ENCODE measurements around the gene LPCAT3. TPM values are rescaled to one million over a fixed set of nuclear protein-coding genes. Genes with fewer than 3 reads are reported as not detected.
A peak's percentile ranks its signal among the peaks of the same experiment; 100 is the strongest.

LPCAT3 gene
- total RNA-seq, 8 experiments from 2014 or later: 7.8 to 168 (median 19.7) TPM

- peaks cover 16 to 17% of the 10 kb centered on the region in 2 donors for H3K4me1 ChIP-seq (replicated peaks in 1 of 2)
- peak overlapping the region; percentile 43 to 59 (median 54) for H3K4me3 ChIP-seq
- ATAC-seq (replicated peaks in 6 of 8): peak; percentile 45 to 60 (median 52)
- in situ Hi-C loops (cut with MboI; ENCODE audit: low pct_unique_long_range_greater_than_20kb in 2 of 9, low sequenced_read_pairs in 9 of 9, unreplicated experiment in 9 of 9): loop anchor here in 2 of 9 experiments (25.0 kb wide), 1 partner anchor 169 kb away; the partner anchor contains the start of gene C1RL (in 2 of the 2)
- 0 to 4% (median 0%) methylated on average over 2 to 10 of the region's 13 CpGs for WGBS, 10 experiments
- H3K27ac ChIP-seq: peak overlapping the region; percentile 96 to 97
Measured at GRCh38 chr12:6943389-6943721, 74.9 kb downstream of the LPCAT3 start.

GRCh38 chr12:6942331-6942665 is 76.0 kb downstream of the LPCAT3 start:
- in situ Hi-C loops (cut with MboI; ENCODE audit: low pct_unique_long_range_greater_than_20kb in 2 of 9, low sequenced_read_pairs in 9 of 9, unreplicated experiment in 9 of 9): loop anchor here in 2 of 9 experiments (25.0 kb wide), 1 partner anchor 170 kb away; the partner anchor contains the start of gene C1RL (in 2 of the 2)
- H3K4me3 ChIP-seq: no peak overlapping the region
- H3K4me1 ChIP-seq (replicated peaks in 1 of 2): peaks cover 20 to 21% of the 10 kb centered on the region in 2 donors
- no peak overlapping the region for H3K27ac ChIP-seq
- no peak for ATAC-seq (replicated peaks in 6 of 8)
- WGBS, 10 experiments: 85 to 100% (median 98%) methylated on average over 1 to 5 of the region's 11 CpGs; no CpG with 5 or more reads in 4 of the 10 experiments

GRCh38 chr12:6941782-6942181 is 76.5 kb downstream of the LPCAT3 start:
- no peak overlapping the region for H3K4me3 ChIP-seq
- in situ Hi-C loops (cut with MboI; ENCODE audit: low pct_unique_long_range_greater_than_20kb in 2 of 9, low sequenced_read_pairs in 9 of 9, unreplicated experiment in 9 of 9): loop anchor here in 2 of 9 experiments (25.0 kb wide), 1 partner anchor 171 kb away; the partner anchor contains the start of gene C1RL (in 2 of the 2)
- H3K27ac ChIP-seq: no peak overlapping the region
- no CpG with 5 or more reads among the region's 12 CpGs for WGBS, 10 experiments
- ATAC-seq (replicated peaks in 6 of 8): no peak
- H3K4me1 ChIP-seq (replicated peaks in 1 of 2): peaks cover 23 to 26% of the 10 kb centered on the region in 2 donors

- in situ Hi-C loops (cut with MboI; ENCODE audit: low pct_unique_long_range_greater_than_20kb in 2 of 9, low sequenced_read_pairs in 9 of 9, unreplicated experiment in 9 of 9): loop anchor here in 2 of 9 experiments (25.0 kb wide), 1 partner anchor 171 kb away; the partner anchor contains the start of gene C1RL (in 2 of the 2)
- Histone ChIP-seq H3K27ac (no peak overlapping the region), H3K4me1 (replicated peaks in 1 of 2) (peaks cover 23 to 27% of the 10 kb centered on the region in 2 donors), H3K4me3 (no peak overlapping the region)
- WGBS, 10 experiments: 85 to 97% (median 92%) methylated on average over 5 to 8 of the region's 12 CpGs; no CpG with 5 or more reads in 7 of the 10 experiments
- ATAC-seq (replicated peaks in 6 of 8): no peak
Measured at GRCh38 chr12:6941267-6941666, 77.0 kb downstream of the LPCAT3 start.

- WGBS, 10 experiments: 0 to 100% (median 92%) methylated on average over 1 to 2 of the region's 2 CpGs; no CpG with 5 or more reads in 3 of the 10 experiments
- peaks cover 17 to 19% of the 10 kb centered on the region in 2 donors for H3K4me1 ChIP-seq (replicated peaks in 1 of 2)
- H3K27ac ChIP-seq: peak overlapping the region in 1 of 2 donors; percentile 97
- no peak for ATAC-seq (replicated peaks in 6 of 8)
- in situ Hi-C loops (cut with MboI; ENCODE audit: low pct_unique_long_range_greater_than_20kb in 2 of 9, low sequenced_read_pairs in 9 of 9, unreplicated experiment in 9 of 9): loop anchor here in 2 of 9 experiments (25.0 kb wide), 1 partner anchor 173 kb away; the partner anchor contains the start of gene C1RL (in 2 of the 2)
- no peak overlapping the region for H3K4me3 ChIP-seq
Measured at GRCh38 chr12:6939191-6939540, 79.1 kb downstream of the LPCAT3 start.

DNA sequence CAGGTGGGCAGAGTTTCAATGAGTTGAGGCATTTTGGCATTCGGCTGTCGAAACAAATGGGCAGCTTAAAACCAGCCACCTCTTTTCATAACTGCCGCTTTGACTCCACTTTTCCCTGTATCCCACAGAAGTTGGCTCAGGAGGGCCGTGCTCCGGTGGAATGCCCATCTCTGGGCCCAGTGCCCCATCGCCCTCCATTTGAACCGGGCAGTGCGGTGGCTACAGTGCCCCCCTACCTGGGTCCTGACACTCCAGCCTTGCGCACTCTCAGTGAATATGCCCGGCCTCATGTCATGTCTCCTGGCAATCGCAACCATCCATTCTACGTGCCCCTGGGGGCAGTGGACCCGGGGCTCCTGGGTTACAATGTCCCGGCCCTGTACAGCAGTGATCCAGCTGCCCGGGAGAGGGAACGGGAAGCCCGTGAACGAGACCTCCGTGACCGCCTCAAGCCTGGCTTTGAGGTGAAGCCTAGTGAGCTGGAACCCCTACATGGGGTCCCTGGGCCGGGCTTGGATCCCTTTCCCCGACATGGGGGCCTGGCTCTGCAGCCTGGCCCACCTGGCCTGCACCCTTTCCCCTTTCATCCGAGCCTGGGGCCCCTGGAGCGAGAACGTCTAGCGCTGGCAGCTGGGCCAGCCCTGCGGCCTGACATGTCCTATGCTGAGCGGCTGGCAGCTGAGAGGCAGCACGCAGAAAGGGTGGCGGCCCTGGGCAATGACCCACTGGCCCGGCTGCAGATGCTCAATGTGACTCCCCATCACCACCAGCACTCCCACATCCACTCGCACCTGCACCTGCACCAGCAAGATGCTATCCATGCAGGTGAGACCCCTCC is 79.7 kb downstream of the LPCAT3 start:
- H3K27ac ChIP-seq: peak overlapping the region; percentile 20 to 97
- 70 to 100% (median 95%) methylated on average over 1 to 5 of the region's 32 CpGs; no CpG with 5 or more reads in 3 of the 10 experiments for WGBS, 10 experiments
- no peak for ATAC-seq (replicated peaks in 6 of 8)

GRCh38 chr12:6937481-6938352 is 80.6 kb downstream of the LPCAT3 start:
- WGBS, 10 experiments: 0 to 10% (median 2%) methylated on average over 1 to 20 of the region's 80 CpGs; no CpG with 5 or more reads in 5 of the 10 experiments
- ATAC-seq (replicated peaks in 6 of 8): peak; percentile 92 to 97 (median 94)
- Histone ChIP-seq H3K4me1 (replicated peaks in 1 of 2) (peaks cover 11 to 13% of the 10 kb centered on the region in 2 donors), H3K4me3 (peak overlapping the region; percentile 39 to 65 (median 60)), H3K27ac (peak overlapping the region; percentile 92 to 97)
- in situ Hi-C loops (cut with MboI; ENCODE audit: low pct_unique_long_range_greater_than_20kb in 2 of 9, low sequenced_read_pairs in 9 of 9, unreplicated experiment in 9 of 9): loop anchor here in 2 of 9 experiments (25.0 kb wide), 1 partner anchor 175 kb away; the partner anchor contains the start of gene C1RL (in 2 of the 2)

More for the DNA sequence above, 79.7 kb downstream of the LPCAT3 start:
- in situ Hi-C loops (cut with MboI; ENCODE audit: low pct_unique_long_range_greater_than_20kb in 2 of 9, low sequenced_read_pairs in 9 of 9, unreplicated experiment in 9 of 9): loop anchor here in 2 of 9 experiments (25.0 kb wide), 1 partner anchor 174 kb away; the partner anchor contains the start of gene C1RL (in 2 of the 2)
- peaks cover 17 to 19% of the 10 kb centered on the region in 2 donors for H3K4me1 ChIP-seq (replicated peaks in 1 of 2)
- peak overlapping the region; percentile 39 to 65 (median 60) for H3K4me3 ChIP-seq

DNA sequence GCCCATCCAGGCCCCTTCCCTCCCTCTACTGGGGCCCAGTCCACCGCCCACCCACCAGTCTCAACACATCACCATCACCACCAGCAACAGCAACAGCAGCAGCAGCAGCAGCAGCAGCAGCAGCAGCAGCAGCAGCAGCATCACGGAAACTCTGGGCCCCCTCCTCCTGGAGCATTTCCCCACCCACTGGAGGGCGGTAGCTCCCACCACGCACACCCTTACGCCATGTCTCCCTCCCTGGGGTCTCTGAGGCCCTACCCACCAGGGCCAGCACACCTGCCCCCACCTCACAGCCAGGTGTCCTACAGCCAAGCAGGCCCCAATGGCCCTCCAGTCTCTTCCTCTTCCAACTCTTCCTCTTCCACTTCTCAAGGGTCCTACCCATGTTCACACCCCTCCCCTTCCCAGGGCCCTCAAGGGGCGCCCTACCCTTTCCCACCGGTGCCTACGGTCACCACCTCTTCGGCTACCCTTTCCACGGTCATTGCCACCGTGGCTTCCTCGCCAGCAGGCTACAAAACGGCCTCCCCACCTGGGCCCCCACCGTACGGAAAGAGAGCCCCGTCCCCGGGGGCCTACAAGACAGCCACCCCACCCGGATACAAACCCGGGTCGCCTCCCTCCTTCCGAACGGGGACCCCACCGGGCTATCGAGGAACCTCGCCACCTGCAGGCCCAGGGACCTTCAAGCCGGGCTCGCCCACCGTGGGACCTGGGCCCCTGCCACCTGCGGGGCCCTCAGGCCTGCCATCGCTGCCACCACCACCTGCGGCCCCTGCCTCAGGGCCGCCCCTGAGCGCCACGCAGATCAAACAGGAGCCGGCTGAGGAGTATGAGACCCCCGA is 81.4 kb downstream of the LPCAT3 start:
- H3K27ac ChIP-seq: peak overlapping the region; percentile 92 to 97
- H3K4me3 ChIP-seq: peak overlapping the region; percentile 39 to 65 (median 60)
- ATAC-seq (replicated peaks in 6 of 8): peak in 2 of 8 experiments; percentile 1
- peaks cover 11 to 12% of the 10 kb centered on the region in 2 donors for H3K4me1 ChIP-seq (replicated peaks in 1 of 2)
- in situ Hi-C loops (cut with MboI; ENCODE audit: low pct_unique_long_range_greater_than_20kb in 2 of 9, low sequenced_read_pairs in 9 of 9, unreplicated experiment in 9 of 9): loop anchor here in 2 of 9 experiments (25.0 kb wide), 1 partner anchor 175 kb away; the partner anchor contains the start of gene C1RL (in 2 of the 2)
- WGBS, 10 experiments: 80 to 100% methylated on average over 1 of the region's 36 CpGs; no CpG with 5 or more reads in 8 of the 10 experiments

- in situ Hi-C loops (cut with MboI; ENCODE audit: low pct_unique_long_range_greater_than_20kb in 2 of 9, low sequenced_read_pairs in 9 of 9, unreplicated experiment in 9 of 9): loop anchor here in 2 of 9 experiments (25.0 kb wide), 1 partner anchor 176 kb away; the partner anchor contains the start of gene C1RL (in 2 of the 2)
- no peak for ATAC-seq (replicated peaks in 6 of 8)
- Histone ChIP-seq H3K27ac (no peak overlapping the region), H3K4me3 (peak overlapping the region in 1 of 5 donors; percentile 60), H3K4me1 (replicated peaks in 1 of 2) (peaks cover 11 to 12% of the 10 kb centered on the region in 2 donors)
- 100% methylated on average over 1 of the region's 3 CpGs; no CpG with 5 or more reads in 8 of the 10 experiments for WGBS, 10 experiments
Measured at GRCh38 chr12:6936194-6936635, 82.1 kb downstream of the LPCAT3 start.

GRCh38 chr12:6935371-6936193 is 82.7 kb downstream of the LPCAT3 start:
- no peak for ATAC-seq (replicated peaks in 6 of 8)
- WGBS, 10 experiments: 50 to 93% (median 92%) methylated on average over 2 to 5 of the region's 14 CpGs; no CpG with 5 or more reads in 7 of the 10 experiments
- H3K4me3 ChIP-seq: no peak overlapping the region
- no peak overlapping the region for H3K27ac ChIP-seq
- peaks cover 11 to 16% of the 10 kb centered on the region in 2 donors for H3K4me1 ChIP-seq (replicated peaks in 1 of 2)
- in situ Hi-C loops (cut with MboI; ENCODE audit: low pct_unique_long_range_greater_than_20kb in 2 of 9, low sequenced_read_pairs in 9 of 9, unreplicated experiment in 9 of 9): loop anchor here in 2 of 9 experiments (25.0 kb wide), 1 partner anchor 177 kb away; the partner anchor contains the start of gene C1RL (in 2 of the 2)

DNA sequence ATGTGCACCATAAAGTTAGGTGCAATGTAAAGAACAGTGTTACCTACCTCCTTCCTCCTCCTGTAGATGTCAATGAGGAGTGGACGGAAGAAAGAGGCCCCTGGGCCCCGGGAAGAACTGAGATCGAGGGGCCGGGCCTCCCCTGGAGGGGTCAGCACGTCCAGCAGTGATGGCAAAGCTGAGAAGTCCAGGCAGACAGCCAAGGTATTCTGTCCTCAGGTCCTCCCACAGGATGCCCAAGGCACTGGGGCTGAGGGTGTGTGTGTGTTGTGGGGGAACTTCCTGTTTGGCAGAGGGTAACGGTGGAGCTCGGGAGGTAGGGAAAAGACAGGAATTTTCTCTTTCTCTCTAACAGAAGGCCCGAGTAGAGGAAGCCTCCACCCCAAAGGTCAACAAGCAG is 84.2 kb downstream of the LPCAT3 start:
- ATAC-seq (replicated peaks in 6 of 8): no peak
- Histone ChIP-seq H3K4me1 (replicated peaks in 1 of 2) (peaks cover 19 to 27% of the 10 kb centered on the region in 2 donors), H3K4me3 (no peak overlapping the region), H3K27ac (no peak overlapping the region)
- 40 to 100% (median 76%) methylated on average over 1 to 5 of the region's 8 CpGs; no CpG with 5 or more reads in 4 of the 10 experiments for WGBS, 10 experiments
- in situ Hi-C loops (cut with MboI; ENCODE audit: low pct_unique_long_range_greater_than_20kb in 2 of 9, low sequenced_read_pairs in 9 of 9, unreplicated experiment in 9 of 9): loop anchor here in 2 of 9 experiments (25.0 kb wide), 1 partner anchor 178 kb away; the partner anchor contains the start of gene C1RL (in 2 of the 2)

All from motor neuron (in vitro differentiated cells).